Gastroesophageal sphincter (tissue), 4 donors: Measurements from ENCODE around the gene HAUS8. TPM values are rescaled to one million over a fixed set of nuclear protein-coding genes. Genes with fewer than 3 reads are reported as not detected.

Source experiments
- ATAC-seq: fragments of 150-250 bp; one replicate; pipeline ENCODE4 v1.9.1; 2016; ENCODE audit warnings: mild to moderate bottlenecking, moderate library complexity
- H3K27ac ChIP-seq, 4 donors: fragments of 200-600 bp; sonication (generic) in 3 of 4; 1 replicate in 3 of 4; 2 replicates in 1 of 4; pipeline ENCODE4 v1.5.1; 2016 to 2019
- H3K27me3 ChIP-seq: fragments of 200-600 bp; sonication (generic); one replicate; pipeline ENCODE4 v1.5.1; 2019
- H3K36me3 ChIP-seq, 2 donors: fragments of 200-600 bp; sonication (generic); one replicate each; pipeline ENCODE4 v1.5.1; 2019; ENCODE audit warnings: control low read depth in 1 of 2
- H3K4me1 ChIP-seq, 3 donors: fragments of 200-600 bp; sonication (generic); 1 replicate in 2 of 3; 2 replicates in 1 of 3; pipeline ENCODE4 v1.5.1; 2016 to 2019; ENCODE audit warnings: control low read depth in 2 of 3
- H3K4me3 ChIP-seq, 2 donors: fragments of 200-600 bp; sonication (generic); one replicate each; pipeline ENCODE4 v1.5.1; 2019; ENCODE audit warnings: mild to moderate bottlenecking in 1 of 2, moderate library complexity in 1 of 2
- H3K9me3 ChIP-seq, 3 donors: fragments of 200-600 bp; sonication (generic); one replicate each; pipeline ENCODE4 v1.5.1; 2017 to 2019; ENCODE audit warnings: control low read depth in 2 of 3
- EP300 ChIP-seq: sonication (generic); formaldehyde crosslinking; IDR thresholded peaks from one replicate; pipeline ENCODE4 v1.6.1; 2017; ENCODE audit warnings: antibody characterized with exemption, mild to moderate bottlenecking
- POLR2A ChIP-seq, 2 donors: fragments of 450-650 bp; IDR thresholded peaks; one replicate each; pipeline ENCODE4 v1.6.1; 2017; ENCODE audit warnings: antibody characterized with exemption in 2 of 2, mild to moderate bottlenecking in 2 of 2, moderate library complexity in 1 of 2
- POLR2AphosphoS5 ChIP-seq: sonication (generic); formaldehyde crosslinking; IDR thresholded peaks from one replicate; pipeline ENCODE4 v1.6.1; 2017; ENCODE audit warnings: antibody characterized with exemption
- WGBS, 2 donors: methylation state at CpG; one replicate each; pipeline ENCODE4 v1.1.5; 2018; ENCODE audit warnings: low coverage in 1 of 2; 5-methylcytosine and 5-hydroxymethylcytosine counted together
- total RNA-seq, 4 donors: library from RNA; depleted of rRNA; stranded (reverse); fragments of >200 nt; gene quantifications; one replicate each; pipeline ENCODE4 v1.1.0, GENCODE V29; 2016
- TF ChIP-seq, protein P1 (sequence below), 4 experiments: fragments of 200-600 bp in 2 of 4; fragments of 450-650 bp in 2 of 4; sonication (generic) in 1 of 4; IDR thresholded peaks; one replicate each; pipeline ENCODE4 v1.5.1; 2017 to 2019; ENCODE audit warnings: antibody characterized with exemption in 4 of 4, mild to moderate bottlenecking in 2 of 4, moderate library complexity in 2 of 4

The HAUS8 gene
- total RNA-seq, 4 donors from 2014 or later: 3.2 to 6.4 (median 5.5) TPM

DNA sequence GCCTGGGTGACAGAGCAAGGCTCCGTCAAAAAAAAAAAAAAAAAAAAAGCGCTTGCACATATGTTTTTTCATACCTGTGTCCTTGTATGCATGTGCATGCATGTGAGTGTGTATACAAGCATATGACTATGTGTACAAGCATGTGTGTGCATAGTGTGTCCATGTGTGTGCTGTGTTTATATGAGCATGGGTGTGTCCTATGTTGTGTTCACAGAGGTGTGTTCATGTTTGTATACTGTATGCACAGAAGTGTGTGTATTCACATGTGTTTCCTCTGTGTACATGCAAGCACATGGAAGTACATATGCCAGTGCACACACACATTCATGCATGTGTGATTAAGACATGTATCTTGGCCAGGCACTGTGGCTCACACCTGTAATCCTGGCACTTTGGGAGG is 17.4 kb upstream of the HAUS8 start:
- WGBS, 2 donors: 60 to 100% methylated on average over 1 of the region's 2 CpGs
- Histone ChIP-seq H3K27ac (no peak overlapping the region), H3K9me3 (no peaks in the 10 kb centered on the region), H3K4me3 (no peak overlapping the region), H3K27me3 (no peaks in the 10 kb centered on the region), H3K4me1 (peaks cover 0 to 83% (median 21%) of the 10 kb centered on the region in 3 donors), H3K36me3 (no peaks in the 10 kb centered on the region)
- ATAC-seq: no peak
- TF ChIP-seq, protein P1, sequence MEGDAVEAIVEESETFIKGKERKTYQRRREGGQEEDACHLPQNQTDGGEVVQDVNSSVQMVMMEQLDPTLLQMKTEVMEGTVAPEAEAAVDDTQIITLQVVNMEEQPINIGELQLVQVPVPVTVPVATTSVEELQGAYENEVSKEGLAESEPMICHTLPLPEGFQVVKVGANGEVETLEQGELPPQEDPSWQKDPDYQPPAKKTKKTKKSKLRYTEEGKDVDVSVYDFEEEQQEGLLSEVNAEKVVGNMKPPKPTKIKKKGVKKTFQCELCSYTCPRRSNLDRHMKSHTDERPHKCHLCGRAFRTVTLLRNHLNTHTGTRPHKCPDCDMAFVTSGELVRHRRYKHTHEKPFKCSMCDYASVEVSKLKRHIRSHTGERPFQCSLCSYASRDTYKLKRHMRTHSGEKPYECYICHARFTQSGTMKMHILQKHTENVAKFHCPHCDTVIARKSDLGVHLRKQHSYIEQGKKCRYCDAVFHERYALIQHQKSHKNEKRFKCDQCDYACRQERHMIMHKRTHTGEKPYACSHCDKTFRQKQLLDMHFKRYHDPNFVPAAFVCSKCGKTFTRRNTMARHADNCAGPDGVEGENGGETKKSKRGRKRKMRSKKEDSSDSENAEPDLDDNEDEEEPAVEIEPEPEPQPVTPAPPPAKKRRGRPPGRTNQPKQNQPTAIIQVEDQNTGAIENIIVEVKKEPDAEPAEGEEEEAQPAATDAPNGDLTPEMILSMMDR (IDR thresholded peaks at IDR 0.05): no peak
- TF ChIP-seq EP300: no peak
- no peak for TF ChIP-seq POLR2A (IDR thresholded peaks at IDR 0.05)
- no peak for TF ChIP-seq POLR2AphosphoS5

DNA sequence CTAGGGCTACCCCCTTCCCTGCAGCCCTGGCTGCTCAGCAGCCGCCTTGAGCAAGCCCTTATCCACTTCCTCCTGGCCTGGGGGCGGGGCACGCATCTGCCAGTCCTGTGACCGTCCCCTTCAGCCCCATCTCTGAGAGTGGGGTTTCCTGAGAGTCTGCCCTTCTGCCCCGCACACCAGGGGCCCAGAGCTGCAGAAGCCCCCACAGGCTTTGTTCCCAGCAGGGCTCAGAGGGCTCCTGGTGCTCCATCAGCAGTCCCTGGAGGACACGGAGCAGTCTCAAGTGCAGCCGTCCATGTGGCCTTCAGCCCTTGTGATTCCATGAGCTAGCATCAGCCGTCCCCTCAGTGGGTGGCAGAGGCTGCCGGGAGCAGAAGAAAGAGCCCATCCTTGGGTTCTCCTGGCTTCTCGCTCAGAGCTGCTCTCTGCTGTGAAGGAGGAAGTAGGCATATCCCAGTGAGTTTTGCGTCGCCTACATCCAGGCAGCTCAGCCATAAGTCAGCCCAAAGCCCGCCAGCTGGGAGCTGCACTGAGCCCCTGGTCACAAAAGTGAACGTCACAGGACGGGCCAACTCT is 16.6 kb upstream of the HAUS8 start:
- ATAC-seq: no peak
- WGBS, 2 donors: 100% methylated on average over 1 of the region's 15 CpGs; no CpG with 5 or more reads in 1 of the 2 donors
- peaks cover 0 to 81% (median 21%) of the 10 kb centered on the region in 3 donors for H3K4me1 ChIP-seq

DNA sequence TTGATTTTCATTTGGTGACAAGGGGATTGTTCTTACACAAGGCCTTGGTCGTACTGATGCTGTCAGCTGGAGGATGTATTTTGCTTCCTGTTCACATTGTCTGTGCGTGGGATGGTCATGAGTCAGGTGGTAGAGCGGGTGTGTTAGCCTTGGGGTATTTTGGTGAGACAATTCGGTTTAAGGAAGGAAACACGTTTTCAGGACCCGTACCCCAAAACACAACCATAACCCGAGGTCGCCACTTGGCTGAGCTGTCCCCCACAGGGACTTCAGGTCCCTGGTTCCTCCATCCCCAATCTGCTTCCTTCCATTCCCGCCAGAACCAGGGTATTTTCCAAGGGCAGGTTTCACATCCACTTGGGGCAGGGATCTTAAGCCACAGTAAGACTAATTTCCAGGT is 15.3 kb upstream of the HAUS8 start:
- ATAC-seq: no peak
- TF ChIP-seq EP300: no peak
- no peak for TF ChIP-seq POLR2AphosphoS5
- Histone ChIP-seq H3K27me3 (no peaks in the 10 kb centered on the region), H3K9me3 (no peaks in the 10 kb centered on the region), H3K36me3 (peaks cover 0 to 7% of the 10 kb centered on the region in 2 donors), H3K27ac (peak overlapping the region in 2 of 4 donors; percentile 68 to 85), H3K4me3 (no peak overlapping the region), H3K4me1 (peaks cover 0 to 88% (median 21%) of the 10 kb centered on the region in 3 donors)
- WGBS, 2 donors: 81 to 87% methylated on average over 5 to 7 of the region's 9 CpGs

More for the DNA sequence above, 16.6 kb upstream of the HAUS8 start:
- TF ChIP-seq EP300 (no peak), POLR2A (IDR thresholded peaks at IDR 0.05) (no peak), POLR2AphosphoS5 (no peak)
- TF ChIP-seq, protein P1 (IDR thresholded peaks at IDR 0.05): no peak
- Histone ChIP-seq H3K36me3 (no peaks in the 10 kb centered on the region), H3K4me3 (no peak overlapping the region), H3K27me3 (no peaks in the 10 kb centered on the region), H3K27ac (peak overlapping the region in 2 of 4 donors; percentile 68 to 85), H3K9me3 (no peaks in the 10 kb centered on the region)

DNA sequence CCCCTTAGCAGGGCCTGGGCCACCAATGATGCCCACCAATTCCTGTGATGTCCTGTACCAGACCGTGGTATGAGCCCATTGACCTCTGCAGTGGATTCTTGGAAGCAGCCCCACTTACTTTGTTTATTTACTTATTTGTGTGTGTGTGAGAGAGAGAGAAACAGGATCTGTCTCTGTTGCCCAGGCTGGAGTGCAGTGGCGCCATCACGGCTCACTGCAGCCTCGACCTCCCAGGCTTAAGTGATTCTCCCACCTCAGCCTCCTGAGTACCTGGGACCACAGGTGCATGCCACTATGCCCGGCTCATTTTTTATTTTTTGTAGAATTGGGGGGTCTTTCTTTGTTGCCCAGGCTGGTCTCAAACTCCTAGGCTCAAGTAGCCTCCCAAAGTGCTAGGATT is 13.3 kb upstream of the HAUS8 start:
- H3K27ac ChIP-seq: peak overlapping the region in 3 of 4 donors; percentile 68 to 85 (median 79)
- 98 to 100% methylated on average over 1 to 5 of the region's 5 CpGs for WGBS, 2 donors
- no peak for TF ChIP-seq POLR2AphosphoS5
- no peak for TF ChIP-seq EP300
- TF ChIP-seq POLR2A (IDR thresholded peaks at IDR 0.05): no peak
- TF ChIP-seq, protein P1 (IDR thresholded peaks at IDR 0.05): no peak
- H3K36me3 ChIP-seq: peaks cover 0 to 7% of the 10 kb centered on the region in 2 donors
- ATAC-seq: no peak
- H3K9me3 ChIP-seq: no peaks in the 10 kb centered on the region
- no peaks in the 10 kb centered on the region for H3K27me3 ChIP-seq
- no peak overlapping the region for H3K4me3 ChIP-seq
- peaks cover 0 to 80% (median 15%) of the 10 kb centered on the region in 3 donors for H3K4me1 ChIP-seq

DNA sequence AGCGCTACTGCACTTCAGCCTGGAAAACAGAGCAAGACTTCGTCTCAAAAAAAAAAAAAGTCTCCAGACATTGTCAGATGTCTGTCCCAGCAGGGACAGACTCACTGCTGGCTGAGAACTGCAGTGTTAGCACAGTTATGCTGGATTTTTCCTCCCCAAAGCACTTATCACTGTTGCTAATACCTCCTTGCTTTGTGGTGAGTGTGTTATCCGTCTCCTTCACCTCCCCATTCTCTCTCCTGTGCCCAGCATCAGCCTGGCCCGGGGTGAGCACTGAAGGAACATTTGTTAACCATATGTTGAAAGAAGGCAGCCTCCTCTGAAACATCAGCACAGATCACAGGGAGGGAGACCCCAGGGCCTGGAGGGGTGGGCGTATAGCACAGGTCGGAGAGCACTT is 11.6 kb upstream of the HAUS8 start:
- H3K9me3 ChIP-seq: no peaks in the 10 kb centered on the region
- H3K36me3 ChIP-seq: peaks cover 0 to 7% of the 10 kb centered on the region in 2 donors
- TF ChIP-seq, protein P1 (IDR thresholded peaks at IDR 0.05): no peak
- TF ChIP-seq POLR2AphosphoS5: no peak
- TF ChIP-seq EP300: no peak
- no peak for TF ChIP-seq POLR2A (IDR thresholded peaks at IDR 0.05)
- H3K4me1 ChIP-seq: peaks cover 0 to 77% (median 24%) of the 10 kb centered on the region in 3 donors
- peak overlapping the region in 2 of 4 donors; percentile 24 to 85 for H3K27ac ChIP-seq
- no peak overlapping the region for H3K4me3 ChIP-seq
- ATAC-seq: no peak
- no peaks in the 10 kb centered on the region for H3K27me3 ChIP-seq
- 76% methylated on average over 3 of the region's 6 CpGs; no CpG with 5 or more reads in 1 of the 2 donors for WGBS, 2 donors
